ENCODE results near the gene TRIM59.

- TF ChIP-seq, protein P1, sequence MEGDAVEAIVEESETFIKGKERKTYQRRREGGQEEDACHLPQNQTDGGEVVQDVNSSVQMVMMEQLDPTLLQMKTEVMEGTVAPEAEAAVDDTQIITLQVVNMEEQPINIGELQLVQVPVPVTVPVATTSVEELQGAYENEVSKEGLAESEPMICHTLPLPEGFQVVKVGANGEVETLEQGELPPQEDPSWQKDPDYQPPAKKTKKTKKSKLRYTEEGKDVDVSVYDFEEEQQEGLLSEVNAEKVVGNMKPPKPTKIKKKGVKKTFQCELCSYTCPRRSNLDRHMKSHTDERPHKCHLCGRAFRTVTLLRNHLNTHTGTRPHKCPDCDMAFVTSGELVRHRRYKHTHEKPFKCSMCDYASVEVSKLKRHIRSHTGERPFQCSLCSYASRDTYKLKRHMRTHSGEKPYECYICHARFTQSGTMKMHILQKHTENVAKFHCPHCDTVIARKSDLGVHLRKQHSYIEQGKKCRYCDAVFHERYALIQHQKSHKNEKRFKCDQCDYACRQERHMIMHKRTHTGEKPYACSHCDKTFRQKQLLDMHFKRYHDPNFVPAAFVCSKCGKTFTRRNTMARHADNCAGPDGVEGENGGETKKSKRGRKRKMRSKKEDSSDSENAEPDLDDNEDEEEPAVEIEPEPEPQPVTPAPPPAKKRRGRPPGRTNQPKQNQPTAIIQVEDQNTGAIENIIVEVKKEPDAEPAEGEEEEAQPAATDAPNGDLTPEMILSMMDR (tag by site-specific recombination; IDR thresholded peaks at IDR 0.05), result no peak
- TF ChIP-seq ZNF510 (tag by site-specific recombination; IDR thresholded peaks at IDR 0.05; ENCODE audit: insufficient replicate concordance) (no peak), ZNF792 (tag by site-specific recombination; IDR thresholded peaks at IDR 0.05) (no peak)
These were observed 24.4 kb upstream of the TRIM59 start for GRCh38 chr3:160473978-160474377.
